Transverse colon (tissue), 4 donors: ENCODE data around the gene PPM1J. TPM values are rescaled to one million over a fixed set of nuclear protein-coding genes. Genes with fewer than 3 reads are reported as not detected.

Experiments used
- DNase-seq: peaks from one replicate; pipeline ENCODE4 v3.0.0-alpha.2; 2019
- H3K27ac ChIP-seq, 4 donors: fragments of 200-600 bp; sonication (generic); 2 replicates each; pipeline ENCODE4 v1.5.1; 2016 to 2018; ENCODE audit warnings: inconsistent platforms in 4 of 4
- H3K27me3 ChIP-seq: fragments of 200-600 bp; sonication (generic); 2 replicates; pipeline ENCODE4 v1.5.1; 2017; ENCODE audit warnings: inconsistent platforms
- H3K36me3 ChIP-seq, 4 donors: fragments of 200-600 bp; sonication (generic); 2 replicates each; pipeline ENCODE4 v1.5.1; 2017 to 2019; ENCODE audit warnings: inconsistent platforms in 4 of 4
- H3K4me1 ChIP-seq, 4 donors: fragments of 200-600 bp; sonication (generic); 2 replicates each; pipeline ENCODE4 v1.5.1; 2017 to 2020; ENCODE audit warnings: inconsistent platforms in 4 of 4
- H3K4me3 ChIP-seq, 4 donors: fragments of 200-600 bp; sonication (generic); 1 replicate in 1 of 4; 2 replicates in 3 of 4; pipeline versions ENCODE4 v1.5.1 to v1.6.1; 2017 to 2019; ENCODE audit warnings: inconsistent platforms in 4 of 4
- H3K9me3 ChIP-seq, 2 donors: fragments of 200-600 bp; sonication (generic); 2 replicates each; pipeline ENCODE4 v1.5.1; 2017 to 2019; ENCODE audit warnings: inconsistent platforms in 2 of 2
- EP300 ChIP-seq: sonication (generic); formaldehyde crosslinking; IDR thresholded peaks from one replicate; pipeline ENCODE4 v1.6.1; 2017; ENCODE audit warnings: antibody characterized with exemption, low read depth
- POLR2A ChIP-seq: fragments of 450-650 bp; IDR thresholded peaks from one replicate; pipeline ENCODE4 v1.6.1; 2016; ENCODE audit warnings: antibody characterized with exemption, mild to moderate bottlenecking, moderate library complexity
- POLR2AphosphoS5 ChIP-seq, 3 donors: sonication (generic); formaldehyde crosslinking; IDR thresholded peaks; one replicate each; pipeline ENCODE4 v1.6.1; 2016; ENCODE audit warnings: antibody characterized with exemption in 3 of 3
- WGBS, 2 donors: methylation state at CpG; one replicate each; pipeline ENCODE4 v1.1.5; 2018; ENCODE audit warnings: low coverage in 1 of 2; 5-methylcytosine and 5-hydroxymethylcytosine counted together
- in situ Hi-C, 4 donors: fragments of 200-750 bp; cut with MboI; loops; one replicate each; pipeline versions ENCODE4 v1.15.0 to v1.15.1; 2017; ENCODE audit warnings: low sequenced_read_pairs in 3 of 4, low pct_ligation_motif_present in 1 of 4, low pct_unique_long_range_greater_than_20kb in 1 of 4
- intact Hi-C: fragments of 100-400 bp; cut with DNase I; formaldehyde crosslinking; loops from one replicate; pipeline ENCODE4 v1.15.1; 2023; ENCODE audit warnings: low total_unique reads
- total RNA-seq, 4 donors: library from RNA; depleted of rRNA; stranded (reverse); fragments of >200 nt; gene quantifications; one replicate each; pipeline ENCODE4 v1.1.0, GENCODE V29; 2016
- TF ChIP-seq, protein P1 (sequence below), 5 experiments: fragments of 200-600 bp in 3 of 5; fragments of 450-650 bp in 2 of 5; sonication (generic) in 3 of 5; IDR thresholded peaks; 1 replicate in 2 of 5; 2 replicates in 3 of 5; pipeline ENCODE4 v1.5.1; 2016 to 2017; ENCODE audit warnings: antibody characterized with exemption in 5 of 5, inconsistent platforms in 3 of 5, mild to moderate bottlenecking in 2 of 5, moderate library complexity in 1 of 5

Gene PPM1J
- total RNA-seq, 4 donors from 2014 or later, result 0.68 to 1.7 TPM; not detected in 2

DNA sequence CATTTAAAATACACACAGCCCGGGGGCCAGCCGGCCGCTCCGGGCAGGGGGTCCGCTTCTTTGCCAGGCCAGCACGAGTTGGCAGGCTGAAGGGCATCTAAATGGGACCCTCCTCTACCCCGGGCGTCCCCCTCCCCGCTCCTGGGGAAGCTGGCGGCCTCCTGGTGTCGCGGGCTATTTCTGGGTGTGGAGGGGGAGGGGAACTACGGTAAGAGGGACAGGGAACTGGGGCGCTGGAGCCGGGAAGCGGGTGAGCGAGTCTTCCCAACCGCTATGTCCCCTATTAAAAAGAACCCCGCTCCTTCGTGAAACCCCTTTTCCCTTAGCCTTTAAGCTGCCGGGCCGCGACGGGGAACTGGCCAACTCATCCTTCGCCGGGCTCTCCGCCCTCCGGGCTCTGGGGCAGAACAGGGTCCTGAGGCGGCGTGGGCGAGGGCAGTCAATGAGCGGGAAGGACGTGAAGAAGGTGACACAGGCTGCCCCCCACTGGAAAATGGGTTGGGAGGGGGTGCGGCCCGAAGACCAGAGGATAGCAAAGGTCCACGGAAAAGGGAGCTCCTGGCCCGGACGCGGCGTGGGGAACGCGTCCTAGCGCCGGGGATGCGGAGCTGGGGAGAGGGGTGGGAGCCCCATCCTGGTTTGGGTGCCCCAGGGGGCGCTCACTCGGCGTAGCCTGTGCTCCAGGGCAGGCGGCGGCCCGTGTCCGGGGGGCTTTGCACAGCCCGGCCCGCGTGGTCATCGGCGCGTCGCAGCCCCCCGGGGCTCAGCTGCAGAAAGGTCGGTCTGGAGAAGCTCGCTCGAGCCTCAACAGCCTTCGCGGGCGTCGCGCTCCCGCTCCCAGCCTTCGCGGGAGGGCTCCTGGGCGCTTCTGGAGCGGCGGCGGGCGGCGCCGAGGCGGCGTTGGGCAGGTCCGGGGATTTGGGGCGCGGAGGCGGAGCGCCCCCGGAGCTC, 544 bp downstream of the PPM1J start:
- Histone ChIP-seq H3K27me3 (no peaks in the 10 kb centered on the region), H3K9me3 (no peaks in the 10 kb centered on the region), H3K27ac (peak overlapping the region in 2 of 4 donors; percentile 64 to 77), H3K36me3 (no peaks in the 10 kb centered on the region), H3K4me3 (peak overlapping the region; percentile 16 to 61 (median 54)), H3K4me1 (peaks cover 0 to 39% (median 27%) of the 10 kb centered on the region in 4 donors)
- intact Hi-C loops, result loop anchor here (5.0 to 10.0 kb wide), 2 partner anchors 88 to 360 kb away; partner anchors contain the start of gene LRIG2
- no peak for DNase-seq
- in situ Hi-C loops, result loop anchor here in 2 of 4 donors (5.0 to 25.0 kb wide), 3 partner anchors 93 to 348 kb away; partner anchors contain the start of genes CAPZA1 (in 1 of the 2), LRIG2 (in 1 of the 2) and ST7L (in 1 of the 2)
- 3% methylated on average over 62 of the region's 86 CpGs; no CpG with 5 or more reads in 1 of the 2 donors for WGBS, 2 donors
- TF ChIP-seq, protein P1, sequence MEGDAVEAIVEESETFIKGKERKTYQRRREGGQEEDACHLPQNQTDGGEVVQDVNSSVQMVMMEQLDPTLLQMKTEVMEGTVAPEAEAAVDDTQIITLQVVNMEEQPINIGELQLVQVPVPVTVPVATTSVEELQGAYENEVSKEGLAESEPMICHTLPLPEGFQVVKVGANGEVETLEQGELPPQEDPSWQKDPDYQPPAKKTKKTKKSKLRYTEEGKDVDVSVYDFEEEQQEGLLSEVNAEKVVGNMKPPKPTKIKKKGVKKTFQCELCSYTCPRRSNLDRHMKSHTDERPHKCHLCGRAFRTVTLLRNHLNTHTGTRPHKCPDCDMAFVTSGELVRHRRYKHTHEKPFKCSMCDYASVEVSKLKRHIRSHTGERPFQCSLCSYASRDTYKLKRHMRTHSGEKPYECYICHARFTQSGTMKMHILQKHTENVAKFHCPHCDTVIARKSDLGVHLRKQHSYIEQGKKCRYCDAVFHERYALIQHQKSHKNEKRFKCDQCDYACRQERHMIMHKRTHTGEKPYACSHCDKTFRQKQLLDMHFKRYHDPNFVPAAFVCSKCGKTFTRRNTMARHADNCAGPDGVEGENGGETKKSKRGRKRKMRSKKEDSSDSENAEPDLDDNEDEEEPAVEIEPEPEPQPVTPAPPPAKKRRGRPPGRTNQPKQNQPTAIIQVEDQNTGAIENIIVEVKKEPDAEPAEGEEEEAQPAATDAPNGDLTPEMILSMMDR (IDR thresholded peaks at IDR 0.05), result peak in 1 of 5 experiments; percentile 12
- TF ChIP-seq POLR2A, result no peak
- no peak for TF ChIP-seq EP300
- no peak for TF ChIP-seq POLR2AphosphoS5 (IDR thresholded peaks at IDR 0.05)

DNA sequence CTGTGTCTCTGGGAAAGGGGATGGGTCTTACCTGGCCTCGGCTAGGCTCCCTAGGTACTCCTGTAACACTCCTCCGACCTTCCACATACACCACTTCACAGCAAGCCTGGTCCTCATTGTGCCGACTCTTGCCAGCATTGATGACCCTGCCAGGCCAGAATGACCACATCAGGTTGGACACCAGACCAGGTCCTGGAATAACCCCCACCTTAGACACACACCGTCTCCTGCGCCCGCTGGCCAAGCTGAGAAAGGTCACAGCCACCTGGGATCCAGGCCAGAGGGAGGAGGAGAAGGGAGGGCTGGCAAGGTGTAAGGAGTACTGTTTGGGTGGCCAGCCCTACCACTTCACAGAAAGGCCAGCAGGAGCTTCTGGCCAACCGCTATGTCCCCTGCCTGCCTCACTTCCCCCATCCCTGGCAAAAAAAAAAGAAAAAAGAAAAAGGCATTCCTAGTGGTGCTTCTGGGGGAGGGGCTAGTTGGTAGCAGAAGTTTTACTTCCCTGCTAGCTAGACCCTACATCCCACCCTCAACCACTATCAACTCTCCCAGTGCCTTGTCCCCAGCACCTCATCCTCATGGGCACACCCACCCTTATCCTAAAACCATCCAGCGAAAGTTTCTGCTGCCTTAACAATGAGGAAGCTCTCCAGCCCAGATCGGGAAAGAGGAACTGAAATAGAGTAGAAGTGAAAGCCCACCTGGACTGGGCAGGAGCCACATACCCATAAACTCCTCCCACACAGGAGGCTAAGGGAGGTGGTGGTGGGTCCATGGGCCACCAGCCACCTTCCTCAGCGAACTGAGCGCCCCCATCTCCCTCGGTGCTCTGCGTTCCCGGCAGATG, 1.4 kb downstream of the PPM1J start:
- no peak for DNase-seq
- H3K9me3 ChIP-seq, result no peaks in the 10 kb centered on the region
- 62 to 80% methylated on average over 1 to 14 of the region's 14 CpGs for WGBS, 2 donors
- no peaks in the 10 kb centered on the region for H3K36me3 ChIP-seq
- H3K27ac ChIP-seq, result no peak overlapping the region
- H3K4me1 ChIP-seq, result peaks cover 0 to 34% (median 23%) of the 10 kb centered on the region in 4 donors
- peak overlapping the region; percentile 16 to 61 (median 54) for H3K4me3 ChIP-seq
- in situ Hi-C loops (loop anchor here in 2 of 4 donors (10.0 to 25.0 kb wide), 2 partner anchors 99 to 349 kb away; partner anchors contain the start of genes CAPZA1 (in 1 of the 2), LRIG2 (in 1 of the 2) and ST7L (in 1 of the 2)), intact Hi-C loops (loop anchor here (10.0 kb wide), 1 partner anchor 361 kb away; the partner anchor contains the start of gene LRIG2)
- no peaks in the 10 kb centered on the region for H3K27me3 ChIP-seq
- TF ChIP-seq POLR2AphosphoS5 (IDR thresholded peaks at IDR 0.05) (peak in 1 of 3 donors; percentile 23), EP300 (no peak)

DNA sequence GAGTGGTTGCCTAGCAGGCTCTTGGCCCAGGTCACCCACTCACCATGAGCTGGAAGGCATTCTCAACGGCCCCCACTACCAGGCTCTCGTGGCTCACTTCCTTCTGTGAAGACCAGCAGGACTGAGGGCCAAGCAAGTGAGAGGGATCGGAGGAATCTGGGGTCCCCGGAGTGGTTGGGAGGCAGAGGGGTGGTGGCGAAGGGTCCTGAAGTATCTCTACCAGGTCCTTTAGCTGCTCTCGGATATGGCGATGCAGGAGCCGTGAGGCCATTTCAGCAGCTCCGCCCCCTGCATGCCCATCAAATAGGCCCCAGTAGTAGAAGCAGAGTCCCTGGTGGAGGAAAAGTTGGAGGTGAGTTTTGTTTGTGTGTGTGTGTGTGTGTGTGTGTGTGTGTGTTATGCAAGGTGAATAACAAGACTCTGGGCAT, 2.4 kb downstream of the PPM1J start:
- no peaks in the 10 kb centered on the region for H3K36me3 ChIP-seq
- DNase-seq, result no peak
- peaks cover 2 to 30% (median 21%) of the 10 kb centered on the region in 4 donors for H3K4me1 ChIP-seq
- WGBS, 2 donors, result 84% methylated on average over 9 of the region's 9 CpGs; no CpG with 5 or more reads in 1 of the 2 donors
- intact Hi-C loops, result loop anchor here (10.0 kb wide), 1 partner anchor 362 kb away; the partner anchor contains the start of gene LRIG2
- in situ Hi-C loops, result loop anchor here in 2 of 4 donors (10.0 to 25.0 kb wide), 2 partner anchors 98 to 350 kb away; partner anchors contain the start of genes CAPZA1 (in 1 of the 2), LRIG2 (in 1 of the 2) and ST7L (in 1 of the 2)
- no peak overlapping the region for H3K4me3 ChIP-seq
- no peaks in the 10 kb centered on the region for H3K9me3 ChIP-seq
- no peaks in the 10 kb centered on the region for H3K27me3 ChIP-seq
- TF ChIP-seq, protein P1 (IDR thresholded peaks at IDR 0.05), result no peak
- TF ChIP-seq POLR2A (no peak), POLR2AphosphoS5 (IDR thresholded peaks at IDR 0.05) (no peak), EP300 (no peak)
- H3K27ac ChIP-seq, result no peak overlapping the region

DNA sequence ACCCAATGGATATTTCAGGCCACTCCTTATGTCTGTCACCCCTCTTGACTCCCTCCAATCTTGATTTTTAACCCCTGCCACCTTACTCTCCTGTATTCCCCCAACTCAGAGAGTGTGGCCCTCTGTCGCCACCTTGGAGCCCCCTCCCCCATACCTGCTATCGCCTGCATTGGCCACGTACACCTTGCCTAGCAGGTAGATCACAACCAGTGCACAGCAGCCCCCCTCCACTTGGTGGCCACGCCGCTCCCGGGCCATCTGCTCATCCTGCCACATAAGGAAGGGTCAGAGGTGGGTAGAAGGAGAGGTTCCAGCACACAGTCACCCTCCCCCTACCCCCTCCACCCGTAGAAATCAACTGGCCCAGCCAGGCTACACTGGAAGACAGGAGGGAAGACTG, 2.9 kb downstream of the PPM1J start:
- TF ChIP-seq POLR2AphosphoS5 (IDR thresholded peaks at IDR 0.05) (no peak), POLR2A (no peak), EP300 (no peak)
- TF ChIP-seq, protein P1 (IDR thresholded peaks at IDR 0.05), result no peak
- Histone ChIP-seq H3K4me3 (no peak overlapping the region), H3K27ac (no peak overlapping the region), H3K9me3 (no peaks in the 10 kb centered on the region), H3K36me3 (no peaks in the 10 kb centered on the region), H3K4me1 (peaks cover 6 to 30% (median 23%) of the 10 kb centered on the region in 4 donors), H3K27me3 (no peaks in the 10 kb centered on the region)
- in situ Hi-C loops, result loop anchor here in 2 of 4 donors (10.0 to 25.0 kb wide), 2 partner anchors 97 to 350 kb away; partner anchors contain the start of genes CAPZA1 (in 1 of the 2), LRIG2 (in 1 of the 2) and ST7L (in 1 of the 2)
- WGBS, 2 donors, result 83 to 93% methylated on average over 4 to 7 of the region's 7 CpGs
- intact Hi-C loops, result loop anchor here (10.0 kb wide), 1 partner anchor 363 kb away; the partner anchor contains the start of gene LRIG2
- DNase-seq, result no peak
